Stimulated activated CD4-positive, alpha-beta T cell treated with anti-CD3 and anti-CD28 coated beads, Interleukin-2, amount 100 ng/mL, for 24 hours (primary cell): ENCODE data around the gene FBLN7.

Experiments used
- DNase-seq, 2 donors: peaks; one replicate each; pipeline ENCODE4 v3.0.0-alpha.2; 2020

The FBLN7 gene

GRCh38 chr2:112160283-112161250, 22.4 kb downstream of the FBLN7 start:
- no peak for DNase-seq

- no peak for DNase-seq
These were observed 23.4 kb downstream of the FBLN7 start for GRCh38 chr2:112161431-112162145.

- DNase-seq: no peak
These were observed 24.2 kb downstream of the FBLN7 start for GRCh38 chr2:112162341-112162740.

GRCh38 chr2:112162956-112163355, 24.8 kb downstream of the FBLN7 start:
- no peak for DNase-seq

GRCh38 chr2:112163541-112163981, 25.4 kb downstream of the FBLN7 start:
- no peak for DNase-seq

- no peak for DNase-seq
These were observed 26.7 kb downstream of the FBLN7 start for GRCh38 chr2:112164876-112165275.

- no peak for DNase-seq
These were observed 27.1 kb downstream of the FBLN7 start for GRCh38 chr2:112165296-112165695.

- DNase-seq: peak in 1 of 2 donors; percentile 46
These were observed 28.8 kb downstream of the FBLN7 start for GRCh38 chr2:112166806-112167499.

- DNase-seq: no peak
These were observed 30.4 kb downstream of the FBLN7 start for GRCh38 chr2:112168422-112169124.

- no peak for DNase-seq
These were observed 32.3 kb downstream of the FBLN7 start for GRCh38 chr2:112170495-112170894.

- no peak for DNase-seq
These were observed 35.6 kb downstream of the FBLN7 start for GRCh38 chr2:112173646-112174319.

- DNase-seq: no peak
These were observed 36.2 kb downstream of the FBLN7 start for GRCh38 chr2:112174383-112174782.

- no peak for DNase-seq
These were observed 37.1 kb downstream of the FBLN7 start for GRCh38 chr2:112175333-112175732.

- no peak for DNase-seq
These were observed 37.9 kb downstream of the FBLN7 start for GRCh38 chr2:112175958-112176573.

- peak; percentile 69 to 72 for DNase-seq
These were observed 43.5 kb downstream of the FBLN7 start for GRCh38 chr2:112181571-112182290.

GRCh38 chr2:112182581-112183034, 44.4 kb downstream of the FBLN7 start:
- peak; percentile 54 to 63 for DNase-seq

- DNase-seq: peak in 1 of 2 donors; percentile 41
These were observed 45.3 kb downstream of the FBLN7 start for GRCh38 chr2:112183327-112184025.

- no peak for DNase-seq
These were observed 45.9 kb downstream of the FBLN7 start for GRCh38 chr2:112184121-112184520.

GRCh38 chr2:112185131-112185530, 46.9 kb downstream of the FBLN7 start:
- DNase-seq: no peak
